ENCODE results near the gene EXOC4.

GRCh38 chr7:134029743-134030142, 776.9 kb downstream of the EXOC4 start:
- no peak for TF ChIP-seq CTCF (conservative IDR thresholded peaks at IDR 0.05)
- no peak for TF ChIP-seq ZFX (IDR thresholded peaks at IDR 0.05)
